ENCODE results near the gene MOSMO.

MOSMO gene

DNA sequence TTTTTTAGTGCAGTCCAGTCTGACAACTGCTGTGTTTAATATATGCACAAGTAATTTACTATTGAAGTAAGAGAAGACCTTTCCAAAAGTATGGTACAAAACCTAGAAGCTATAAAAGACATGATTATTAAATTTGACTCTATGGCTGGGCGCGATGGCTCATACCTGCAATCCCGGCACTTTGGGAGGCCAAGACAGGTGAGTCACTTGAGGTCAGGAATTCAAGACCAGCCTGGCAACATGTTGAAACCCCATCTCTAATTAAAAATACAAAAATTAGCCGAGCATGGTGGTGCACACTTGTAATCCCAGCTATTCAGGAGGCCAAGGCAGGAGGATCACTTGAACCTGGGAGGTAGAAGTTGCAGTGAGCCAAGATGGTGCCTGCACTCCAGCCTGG lies 43.1 kb downstream of the MOSMO start:
- TF ChIP-seq GATA1 (IDR thresholded peaks at IDR 0.05; ENCODE audit: low read depth, low read length) (no peak), POLR2A (IDR thresholded peaks at IDR 0.05; ENCODE audit: low read length) (no peak)

DNA sequence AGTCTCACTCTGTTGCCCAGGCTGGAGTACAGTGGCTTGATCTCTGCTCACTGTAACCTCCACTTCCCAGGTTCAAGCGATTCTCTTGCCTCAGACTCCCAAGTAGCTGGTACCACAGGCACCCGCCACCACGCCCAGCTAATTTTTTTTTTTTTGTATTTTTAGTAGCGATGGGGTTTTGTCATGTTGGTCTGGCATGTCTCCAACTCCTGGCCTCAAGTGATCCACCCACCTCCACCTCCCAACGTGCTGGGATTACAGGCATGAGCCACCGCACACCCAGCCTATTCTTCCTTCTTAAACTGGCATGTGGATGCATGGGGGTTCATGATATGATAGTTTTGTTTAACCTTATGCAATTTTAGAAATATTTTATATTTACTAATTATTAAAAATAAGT lies 45.1 kb downstream of the MOSMO start:
- DNase-seq = peak; percentile 28

More for the DNA sequence above, 43.1 kb downstream of the MOSMO start:
- DNase-seq = no peak

DNA sequence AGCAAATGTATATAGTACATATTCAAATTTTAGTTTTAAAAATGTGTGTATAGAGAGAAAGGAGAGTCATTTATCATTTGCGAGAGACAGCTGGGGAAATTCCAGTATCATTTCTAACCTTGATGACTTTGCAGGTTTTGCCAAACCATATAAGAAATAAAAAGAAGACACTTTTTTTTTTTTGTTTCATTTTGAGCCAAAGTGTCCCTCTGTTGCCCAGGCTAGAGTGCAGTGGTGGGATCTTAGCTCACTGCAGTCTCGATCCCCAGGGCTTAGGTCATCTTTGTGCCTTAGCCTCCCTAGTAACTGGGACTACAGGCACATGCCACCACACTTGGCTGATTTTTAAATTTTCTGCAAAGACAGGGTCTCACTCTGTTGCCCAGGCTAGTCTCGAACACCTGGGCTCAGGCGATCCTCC lies 46.0 kb downstream of the MOSMO start:
- no peak for DNase-seq
- TF ChIP-seq GATA1 (IDR thresholded peaks at IDR 0.05; ENCODE audit: low read depth, low read length) (no peak), POLR2A (IDR thresholded peaks at IDR 0.05; ENCODE audit: low read length) (no peak)

More for the DNA sequence above, 45.1 kb downstream of the MOSMO start:
- no peak for TF ChIP-seq GATA1 (IDR thresholded peaks at IDR 0.05; ENCODE audit: low read depth, low read length)
- no peak for TF ChIP-seq POLR2A (IDR thresholded peaks at IDR 0.05; ENCODE audit: low read length)

DNA sequence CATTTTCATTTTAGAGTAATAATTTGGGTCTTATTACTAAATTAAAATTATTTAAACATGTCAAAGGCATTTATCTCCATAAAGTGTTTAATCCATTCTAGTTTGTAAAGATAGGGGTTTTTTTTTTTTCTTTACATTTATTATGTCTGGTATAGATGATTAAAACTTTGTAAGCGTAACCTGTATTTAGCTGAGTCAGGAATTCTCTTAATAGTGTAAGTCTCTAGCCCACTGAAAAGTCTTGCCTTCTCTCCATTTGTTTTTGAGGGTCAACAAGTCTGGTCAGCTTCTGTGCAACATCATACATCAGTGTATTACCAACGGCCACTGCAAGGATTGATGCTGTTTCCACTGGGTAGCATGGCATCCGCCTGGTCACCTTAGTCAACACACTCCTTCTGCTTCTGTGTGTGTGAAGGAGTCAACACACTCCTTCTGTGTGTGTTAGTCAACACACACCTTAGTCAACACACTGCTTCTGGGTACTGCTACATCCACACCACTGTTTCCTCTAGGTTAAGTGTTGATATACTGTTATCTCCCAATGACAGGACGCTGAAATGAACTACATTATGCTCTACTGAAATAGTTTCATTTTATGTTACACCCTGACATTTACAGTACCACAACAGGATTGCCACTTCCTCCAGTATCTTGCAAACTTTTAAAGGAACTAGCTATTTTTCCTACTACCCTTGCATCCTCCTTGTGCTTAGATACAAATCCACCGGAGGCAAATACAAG lies 47.1 kb downstream of the MOSMO start:
- no peak for TF ChIP-seq POLR2A (IDR thresholded peaks at IDR 0.05; ENCODE audit: low read length)
- no peak for TF ChIP-seq GATA1 (IDR thresholded peaks at IDR 0.05; ENCODE audit: low read depth, low read length)
- DNase-seq = peak; percentile 20 to 34

- no peak for TF ChIP-seq GATA1 (IDR thresholded peaks at IDR 0.05; ENCODE audit: low read depth, low read length)
- no peak for TF ChIP-seq POLR2A (IDR thresholded peaks at IDR 0.05; ENCODE audit: low read length)
- peak; percentile 11 to 24 for DNase-seq
These were observed 48.0 kb downstream of the MOSMO start for GRCh38 chr16:22055881-22056280.

DNA sequence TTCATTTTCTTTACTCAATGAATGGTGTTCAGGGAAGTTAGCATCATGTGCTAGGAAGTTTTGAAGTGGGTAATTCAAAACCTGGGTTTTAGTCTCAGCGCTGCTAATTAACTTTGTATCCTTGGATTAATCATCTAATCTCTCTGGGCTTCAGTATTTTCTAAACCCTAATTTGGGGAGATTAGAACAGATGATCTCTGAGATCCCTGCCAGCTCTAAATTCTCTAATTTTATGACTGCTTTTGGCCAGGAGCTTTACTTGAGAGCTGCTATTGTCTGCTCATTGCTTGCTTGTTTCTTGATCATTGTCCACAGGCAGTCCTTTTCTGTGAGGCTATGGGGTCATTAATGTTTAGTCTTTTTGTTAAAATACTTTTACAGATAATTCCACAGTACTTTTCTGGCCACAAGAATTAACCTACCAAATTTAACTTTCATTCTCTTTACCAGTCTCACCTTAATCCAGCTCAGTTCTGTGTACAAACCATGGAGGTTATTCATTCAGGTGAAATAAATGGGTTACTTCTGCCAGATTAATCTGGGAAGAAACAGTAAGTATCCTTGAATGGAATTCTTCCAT lies 56.1 kb downstream of the MOSMO start:
- TF ChIP-seq POLR2A (IDR thresholded peaks at IDR 0.05; ENCODE audit: low read length) = no peak
- TF ChIP-seq GATA1 (IDR thresholded peaks at IDR 0.05; ENCODE audit: low read depth, low read length) = no peak
- DNase-seq = no peak

- TF ChIP-seq GATA1 (IDR thresholded peaks at IDR 0.05; ENCODE audit: low read depth, low read length) = no peak
- no peak for TF ChIP-seq POLR2A (IDR thresholded peaks at IDR 0.05; ENCODE audit: low read length)
- DNase-seq = no peak
These were observed 57.3 kb downstream of the MOSMO start for GRCh38 chr16:22065252-22065651.

- no peak for DNase-seq
- TF ChIP-seq GATA1 (IDR thresholded peaks at IDR 0.05; ENCODE audit: low read depth, low read length) = no peak
- no peak for TF ChIP-seq POLR2A (IDR thresholded peaks at IDR 0.05; ENCODE audit: low read length)
These were observed 62.7 kb downstream of the MOSMO start for GRCh38 chr16:22070361-22071330.

DNA sequence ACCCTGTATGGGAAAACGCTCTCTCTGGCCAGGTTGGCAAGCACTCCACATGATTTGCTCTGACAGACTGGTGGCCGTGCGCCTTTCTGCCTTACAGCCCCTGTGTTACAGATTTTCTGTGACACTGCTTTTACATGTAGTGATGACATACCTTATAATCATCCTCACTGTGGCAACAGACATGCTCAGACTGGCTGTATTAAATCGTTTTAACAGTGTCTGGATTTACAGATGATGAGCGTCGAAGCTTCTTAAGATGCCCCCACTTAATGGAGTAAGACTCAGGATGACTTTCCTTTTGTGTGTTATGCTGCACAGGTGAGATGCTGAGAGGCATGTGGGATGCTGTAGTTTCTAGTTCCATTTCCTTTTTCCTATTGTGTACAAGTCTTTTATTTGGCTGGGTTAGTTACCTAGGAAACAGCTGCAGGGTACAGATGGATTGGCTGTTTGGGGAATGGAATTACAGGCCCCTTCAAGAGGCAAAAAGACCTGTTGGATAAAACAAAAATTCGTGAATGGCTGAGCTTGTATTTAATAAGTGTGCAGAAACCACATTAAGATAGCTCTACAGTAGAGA lies 63.5 kb downstream of the MOSMO start:
- DNase-seq = no peak
- no peak for TF ChIP-seq GATA1 (IDR thresholded peaks at IDR 0.05; ENCODE audit: low read depth, low read length)
- no peak for TF ChIP-seq POLR2A (IDR thresholded peaks at IDR 0.05; ENCODE audit: low read length)

- DNase-seq = no peak
- TF ChIP-seq POLR2A (IDR thresholded peaks at IDR 0.05; ENCODE audit: low read length) (no peak), GATA1 (IDR thresholded peaks at IDR 0.05; ENCODE audit: low read depth, low read length) (no peak)
These were observed 65.4 kb downstream of the MOSMO start for GRCh38 chr16:22073350-22073749.

- no peak for DNase-seq
- TF ChIP-seq POLR2A (IDR thresholded peaks at IDR 0.05; ENCODE audit: low read length) (no peak), GATA1 (IDR thresholded peaks at IDR 0.05; ENCODE audit: low read depth, low read length) (no peak)
These were observed 67.3 kb downstream of the MOSMO start for GRCh38 chr16:22075043-22075757.

DNA sequence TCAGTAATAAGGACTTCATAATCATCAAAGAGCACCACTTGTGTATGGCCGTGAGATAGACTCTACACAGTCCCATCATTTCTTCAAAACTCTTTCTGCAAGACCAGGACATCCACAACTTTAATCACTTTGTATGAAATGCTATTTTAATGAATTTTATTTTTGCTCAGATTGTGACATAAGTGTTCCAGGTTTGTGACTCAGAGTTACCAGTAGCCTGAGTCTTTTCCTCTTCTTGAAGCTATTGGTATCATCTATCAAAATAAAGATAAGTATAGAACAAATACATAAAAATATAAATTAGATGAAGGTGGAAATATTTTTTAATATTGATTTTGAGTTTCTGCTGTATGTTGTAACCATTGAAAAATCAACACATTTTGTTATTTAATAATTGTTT lies 67.9 kb downstream of the MOSMO start:
- no peak for TF ChIP-seq POLR2A (IDR thresholded peaks at IDR 0.05; ENCODE audit: low read length)
- TF ChIP-seq GATA1 (IDR thresholded peaks at IDR 0.05; ENCODE audit: low read depth, low read length) = no peak
- no peak for DNase-seq

DNA sequence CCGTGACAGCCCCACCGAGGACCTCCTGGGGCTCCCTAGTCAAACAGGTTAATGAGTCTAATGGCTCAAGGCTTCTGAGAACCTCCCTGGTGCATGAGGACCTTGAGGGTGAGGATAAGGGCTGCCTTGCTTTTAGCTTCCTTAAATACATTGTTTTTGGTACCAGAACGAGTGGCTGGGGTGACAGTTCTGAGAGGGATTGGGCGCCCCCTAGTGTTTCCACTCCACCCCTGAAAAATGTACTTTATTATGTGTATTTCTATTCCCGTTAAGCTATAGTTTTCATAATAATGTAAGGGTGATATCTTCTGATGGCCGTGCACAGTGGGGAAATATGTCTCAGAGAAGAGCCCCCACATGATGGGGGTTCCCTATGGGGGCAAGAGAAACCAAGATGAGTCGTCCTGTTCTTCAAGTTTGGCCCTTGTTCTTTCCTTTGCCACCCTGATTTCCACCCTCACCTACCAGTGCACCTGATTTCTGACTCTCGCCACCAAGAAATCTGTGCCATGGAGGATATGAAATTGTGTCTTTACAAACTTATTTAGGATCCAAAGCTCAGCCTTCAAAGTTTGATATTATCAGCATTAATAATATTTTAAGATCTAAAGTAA lies 69.9 kb downstream of the MOSMO start:
- peak; percentile 58 to 79 for DNase-seq
- no peak for TF ChIP-seq POLR2A (IDR thresholded peaks at IDR 0.05; ENCODE audit: low read length)
- no peak for TF ChIP-seq GATA1 (IDR thresholded peaks at IDR 0.05; ENCODE audit: low read depth, low read length)
